NB4 (cell line): ENCODE results near the gene SNX25.
"Not testable (repeated sequence)": the region's sequence is repeated elsewhere in the genome, so short reads cannot be mapped to it uniquely, and the experiment has no call there.

ENCODE experiments used
- DNase-seq: peaks from one replicate; pipeline ENCODE4 v3.0.0; 2010; ENCODE audit warnings: low read depth
- H3K4me3 ChIP-seq: one replicate; pipeline ENCODE4 v1.5.1; 2011; ENCODE audit warnings: mild to moderate bottlenecking, low read depth, low read length, moderate library complexity
- MYC ChIP-seq: IDR thresholded peaks from 2 replicates; pipeline ENCODE4 v1.6.1; 2011; ENCODE audit warnings: low read depth, low read length
- POLR2A ChIP-seq: IDR thresholded peaks from 2 replicates; pipeline ENCODE4 v1.6.1; 2011; ENCODE audit warnings: mild to moderate bottlenecking; ENCODE audit not compliant: insufficient read length; ENCODE audit errors: extremely low read depth
- TF ChIP-seq, protein P1 (sequence below): IDR thresholded peaks from 2 replicates; pipeline ENCODE4 v1.6.1; 2011; ENCODE audit warnings: low read depth, low read length
- TF ChIP-seq, protein P2 (sequence below): IDR thresholded peaks from one replicate; pipeline ENCODE4 v1.5.1; 2012; ENCODE audit warnings: low read depth, low read length

Gene SNX25

DNA sequence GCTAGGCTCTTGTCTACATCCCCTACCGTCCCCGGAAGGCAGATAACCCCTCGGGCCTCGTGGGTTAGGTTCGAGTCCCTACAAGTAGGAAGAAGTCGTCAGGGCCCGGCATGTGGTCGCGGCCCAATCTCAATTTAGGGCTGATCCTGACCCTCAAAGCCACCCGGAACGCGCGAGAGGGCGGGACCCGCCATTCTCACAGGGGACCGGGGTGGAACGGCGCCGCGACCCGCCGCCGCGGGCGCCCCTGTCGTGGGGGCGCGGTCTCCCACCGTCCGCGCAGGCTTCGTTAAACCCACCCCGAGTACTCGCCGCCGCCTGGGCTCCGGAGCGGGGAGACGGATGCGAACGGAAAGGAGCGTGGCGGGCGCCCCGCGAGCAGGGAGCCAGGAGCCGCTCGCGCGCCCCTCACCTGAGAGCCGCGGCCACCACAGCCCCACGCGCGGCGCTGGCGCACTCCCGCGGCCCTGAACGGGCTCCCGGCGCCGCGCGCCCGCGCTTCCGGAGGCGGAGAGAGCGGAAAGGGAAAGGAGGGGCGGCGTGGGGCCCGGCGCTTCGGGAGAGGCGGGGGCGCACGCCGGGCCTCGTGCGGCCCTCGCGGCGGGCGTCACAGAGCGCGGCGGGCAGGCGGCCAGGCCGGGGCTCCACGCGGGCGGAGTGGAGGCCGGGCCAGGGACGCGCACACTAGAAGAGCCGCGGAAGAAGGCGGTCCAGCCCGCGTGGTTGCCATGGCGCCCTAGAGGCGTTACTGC is 5.7 kb upstream of the SNX25 start, which contains the start of gene CFAP97:
Gene CFAP97, minus strand, starts transcription at position 515 of the 752 bp plus-strand sequence. CDS start 12,804 bp downstream, outside the sequence.
- H3K4me3 ChIP-seq, result peak within 1 kb of the TSS; percentile 74
- peak; percentile 83 for DNase-seq
- TF ChIP-seq POLR2A, result peak; percentile 70
- TF ChIP-seq, protein P1, sequence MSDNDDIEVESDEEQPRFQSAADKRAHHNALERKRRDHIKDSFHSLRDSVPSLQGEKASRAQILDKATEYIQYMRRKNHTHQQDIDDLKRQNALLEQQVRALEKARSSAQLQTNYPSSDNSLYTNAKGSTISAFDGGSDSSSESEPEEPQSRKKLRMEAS, result peak; percentile 75; the same call in 1 of the 2 replicates
- TF ChIP-seq, protein P2, sequence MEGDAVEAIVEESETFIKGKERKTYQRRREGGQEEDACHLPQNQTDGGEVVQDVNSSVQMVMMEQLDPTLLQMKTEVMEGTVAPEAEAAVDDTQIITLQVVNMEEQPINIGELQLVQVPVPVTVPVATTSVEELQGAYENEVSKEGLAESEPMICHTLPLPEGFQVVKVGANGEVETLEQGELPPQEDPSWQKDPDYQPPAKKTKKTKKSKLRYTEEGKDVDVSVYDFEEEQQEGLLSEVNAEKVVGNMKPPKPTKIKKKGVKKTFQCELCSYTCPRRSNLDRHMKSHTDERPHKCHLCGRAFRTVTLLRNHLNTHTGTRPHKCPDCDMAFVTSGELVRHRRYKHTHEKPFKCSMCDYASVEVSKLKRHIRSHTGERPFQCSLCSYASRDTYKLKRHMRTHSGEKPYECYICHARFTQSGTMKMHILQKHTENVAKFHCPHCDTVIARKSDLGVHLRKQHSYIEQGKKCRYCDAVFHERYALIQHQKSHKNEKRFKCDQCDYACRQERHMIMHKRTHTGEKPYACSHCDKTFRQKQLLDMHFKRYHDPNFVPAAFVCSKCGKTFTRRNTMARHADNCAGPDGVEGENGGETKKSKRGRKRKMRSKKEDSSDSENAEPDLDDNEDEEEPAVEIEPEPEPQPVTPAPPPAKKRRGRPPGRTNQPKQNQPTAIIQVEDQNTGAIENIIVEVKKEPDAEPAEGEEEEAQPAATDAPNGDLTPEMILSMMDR, result no peak
- peak; percentile 52; the same call in 1 of the 2 replicates for TF ChIP-seq MYC

DNA sequence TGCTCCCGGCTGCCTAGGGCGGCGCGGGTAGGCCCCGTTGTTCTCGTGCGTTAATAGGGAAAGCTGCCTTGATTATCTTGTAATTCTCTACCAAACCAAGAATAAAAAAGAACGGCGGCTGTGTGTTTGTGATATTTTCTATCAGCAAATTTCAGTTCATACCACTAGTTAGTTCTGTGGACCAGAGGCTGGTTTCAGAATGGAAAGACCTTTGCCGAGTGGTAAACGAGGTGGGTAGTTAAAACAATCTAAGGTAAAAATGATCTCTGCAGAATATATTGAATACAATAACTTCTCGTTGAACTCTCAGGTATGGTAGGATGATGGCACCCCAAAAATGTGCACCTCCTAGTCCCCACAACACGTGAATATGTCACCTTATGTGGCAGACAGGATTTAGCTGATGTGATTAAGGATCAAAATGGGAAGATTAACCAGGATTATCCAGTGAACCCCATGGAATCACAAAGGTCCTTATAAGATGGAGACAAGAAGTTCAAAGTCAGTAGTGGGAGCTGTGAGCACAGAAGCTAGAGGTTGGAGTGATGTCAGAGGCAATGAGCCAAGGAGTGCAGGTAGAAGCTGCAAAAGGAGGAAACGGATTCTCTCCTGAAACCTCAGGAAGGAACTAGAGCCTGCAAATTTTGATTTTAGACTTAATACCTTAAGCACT is 5.0 kb upstream of the SNX25 start:
- peak; percentile 31 for DNase-seq
- peak overlapping the region; percentile 72 for H3K4me3 ChIP-seq
- TF ChIP-seq, protein P1, result no peak
- TF ChIP-seq, protein P2, result no peak
- TF ChIP-seq POLR2A, result no peak

DNA sequence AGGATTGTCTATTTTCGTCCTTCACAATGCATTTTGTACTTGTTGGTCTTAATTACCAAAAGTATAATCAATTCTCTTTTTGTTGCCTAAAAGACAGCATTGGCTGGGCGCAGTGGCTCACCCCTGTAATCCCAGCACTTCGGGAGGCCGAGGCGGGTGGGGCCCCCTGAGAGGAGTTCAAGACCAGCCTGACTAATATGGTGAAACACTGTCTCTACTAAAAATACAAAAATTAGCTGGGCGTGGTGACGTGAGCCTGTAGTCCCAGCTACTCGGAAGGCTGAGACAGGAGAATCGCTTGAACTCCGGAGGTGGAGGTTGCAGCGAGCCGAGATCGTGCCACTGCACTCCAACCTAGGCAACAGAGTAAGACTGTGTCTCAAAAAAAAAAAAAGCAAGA is 4.3 kb upstream of the SNX25 start:
- DNase-seq, H3K4me3 ChIP-seq: not testable (repeated sequence)

DNA sequence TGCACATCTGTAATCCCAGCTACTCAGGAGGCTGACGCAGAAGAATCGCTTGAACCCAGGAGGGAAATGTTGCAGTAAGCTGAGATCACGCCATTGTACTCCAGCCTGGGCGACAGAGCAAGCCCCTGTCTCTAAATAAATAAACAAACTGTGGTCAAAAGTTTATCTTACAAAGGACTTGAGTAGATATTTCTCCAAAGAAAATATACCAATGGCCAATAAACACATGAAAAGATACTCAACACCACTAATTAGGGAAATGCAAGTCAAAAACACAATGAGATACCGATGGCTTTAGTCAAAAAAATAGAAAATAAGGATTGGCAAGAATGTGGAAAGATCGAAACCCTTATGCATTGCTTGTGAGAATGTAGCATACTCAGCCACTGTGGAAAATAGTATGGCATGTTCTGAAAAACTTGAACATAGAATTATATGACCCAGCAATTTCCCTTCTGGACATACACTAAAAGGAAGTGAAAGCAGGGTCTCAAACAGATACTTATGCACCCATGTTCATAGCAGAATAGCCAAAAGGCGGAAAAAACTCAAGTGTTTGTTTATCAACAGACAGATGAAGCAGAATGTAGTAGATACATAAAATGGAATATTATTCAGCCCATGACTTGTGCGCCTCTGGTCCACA is 3.6 kb upstream of the SNX25 start:
- TF ChIP-seq POLR2A, result no peak
- TF ChIP-seq, protein P2, result no peak
- TF ChIP-seq, protein P1, result no peak
- TF ChIP-seq MYC, result no peak
- no peak for DNase-seq
- no peak overlapping the region for H3K4me3 ChIP-seq

DNA sequence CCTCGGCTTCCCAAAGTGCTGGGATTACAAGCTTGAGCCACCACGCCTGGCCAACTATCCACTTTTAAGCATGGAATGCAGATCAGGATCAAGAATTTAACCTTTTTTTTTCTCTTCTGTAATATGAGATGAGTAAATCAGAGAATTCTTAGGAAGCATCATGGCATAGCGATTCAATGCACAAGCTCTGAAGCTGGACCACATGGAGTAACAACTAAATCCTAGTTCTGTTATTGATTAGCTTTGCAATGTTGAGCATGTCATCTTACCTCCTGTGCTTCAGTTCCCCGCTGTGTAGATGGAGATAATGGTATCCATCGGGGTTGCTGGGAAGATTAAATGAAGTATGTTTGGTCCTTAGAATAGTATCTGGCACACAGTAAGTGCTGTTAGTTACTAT is 1.9 kb upstream of the SNX25 start:
- TF ChIP-seq MYC, result no peak
- TF ChIP-seq POLR2A, result no peak
- TF ChIP-seq, protein P2, result no peak
- TF ChIP-seq, protein P1, result no peak
- DNase-seq, result no peak
- H3K4me3 ChIP-seq, result no peak overlapping the region

DNA sequence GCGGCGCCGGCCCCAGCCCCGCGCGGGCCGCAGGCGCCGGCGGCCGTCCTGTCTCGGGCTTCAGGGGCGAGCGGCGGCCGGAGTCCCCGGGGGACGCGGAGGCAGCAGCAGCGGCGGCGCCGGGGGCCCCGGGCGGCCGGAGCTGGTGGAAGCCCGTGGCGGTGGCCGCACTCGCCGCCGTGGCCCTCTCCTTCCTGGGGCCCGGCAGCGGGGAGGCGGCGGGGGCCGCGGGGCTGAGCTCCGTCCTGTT is 379 bp downstream of the SNX25 start:
- not testable (repeated sequence) for DNase-seq
- H3K4me3 ChIP-seq, result peak overlapping the region; percentile 40
